Choroid plexus epithelial cell (primary cell): Measurements from ENCODE around the gene SLC1A2.
A peak's percentile ranks its signal among the peaks of the same experiment; 100 is the strongest.

Source experiments
- DNase-seq: peaks from one replicate; pipeline ENCODE4 v3.0.0-alpha.2; 2010; ENCODE audit warnings: low read depth
- H3K4me3 ChIP-seq: 2 replicates; pipeline ENCODE4 v1.5.1; 2011; ENCODE audit warnings: low read depth, mild to moderate bottlenecking, control low read depth, low read length, moderate library complexity
- TF ChIP-seq, protein P1 (sequence below): conservative IDR thresholded peaks from 2 replicates; pipeline ENCODE4 v1.5.1; 2011; ENCODE audit warnings: low read depth, mild to moderate bottlenecking, control low read depth, inconsistent platforms, low read length, moderate library complexity

SLC1A2 gene

DNA sequence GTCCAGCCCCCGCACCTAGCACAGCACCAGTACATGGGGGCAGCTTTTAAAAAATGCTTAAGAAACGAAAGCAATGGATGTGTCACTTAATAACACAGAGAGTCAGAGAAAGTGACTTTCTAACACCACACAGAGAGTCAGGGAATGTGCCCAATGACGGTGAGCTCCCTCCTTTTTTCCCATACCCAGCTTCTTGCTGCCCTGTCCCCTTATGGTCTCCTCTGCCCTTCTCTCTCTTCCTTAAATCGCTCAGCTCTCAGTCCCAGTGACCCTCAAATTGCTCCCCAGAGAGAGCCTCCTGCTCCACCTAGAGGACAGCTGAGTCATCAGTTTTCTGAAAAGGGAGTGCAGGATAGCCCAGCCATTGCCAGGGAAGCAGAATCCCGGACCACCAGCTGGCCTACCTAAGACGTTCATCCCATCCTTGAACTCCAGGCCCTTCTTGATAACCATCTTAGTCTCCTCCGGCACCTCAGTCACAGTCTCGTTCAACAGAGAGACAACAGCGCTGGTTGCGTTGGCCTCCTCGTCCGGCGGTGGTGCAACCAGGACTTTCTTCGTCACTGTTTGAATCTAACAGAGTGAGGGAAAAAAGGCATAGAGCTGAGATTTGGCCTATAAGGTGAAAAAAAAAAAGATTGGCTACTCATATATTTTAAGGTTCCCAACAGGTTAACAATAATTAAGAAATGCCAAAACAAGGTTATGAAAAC lies 113.5 kb downstream of the SLC1A2 start:
- DNase-seq = peak; percentile 68
- no peak overlapping the region for H3K4me3 ChIP-seq
- TF ChIP-seq, protein P1, sequence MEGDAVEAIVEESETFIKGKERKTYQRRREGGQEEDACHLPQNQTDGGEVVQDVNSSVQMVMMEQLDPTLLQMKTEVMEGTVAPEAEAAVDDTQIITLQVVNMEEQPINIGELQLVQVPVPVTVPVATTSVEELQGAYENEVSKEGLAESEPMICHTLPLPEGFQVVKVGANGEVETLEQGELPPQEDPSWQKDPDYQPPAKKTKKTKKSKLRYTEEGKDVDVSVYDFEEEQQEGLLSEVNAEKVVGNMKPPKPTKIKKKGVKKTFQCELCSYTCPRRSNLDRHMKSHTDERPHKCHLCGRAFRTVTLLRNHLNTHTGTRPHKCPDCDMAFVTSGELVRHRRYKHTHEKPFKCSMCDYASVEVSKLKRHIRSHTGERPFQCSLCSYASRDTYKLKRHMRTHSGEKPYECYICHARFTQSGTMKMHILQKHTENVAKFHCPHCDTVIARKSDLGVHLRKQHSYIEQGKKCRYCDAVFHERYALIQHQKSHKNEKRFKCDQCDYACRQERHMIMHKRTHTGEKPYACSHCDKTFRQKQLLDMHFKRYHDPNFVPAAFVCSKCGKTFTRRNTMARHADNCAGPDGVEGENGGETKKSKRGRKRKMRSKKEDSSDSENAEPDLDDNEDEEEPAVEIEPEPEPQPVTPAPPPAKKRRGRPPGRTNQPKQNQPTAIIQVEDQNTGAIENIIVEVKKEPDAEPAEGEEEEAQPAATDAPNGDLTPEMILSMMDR = peak; percentile 77

DNA sequence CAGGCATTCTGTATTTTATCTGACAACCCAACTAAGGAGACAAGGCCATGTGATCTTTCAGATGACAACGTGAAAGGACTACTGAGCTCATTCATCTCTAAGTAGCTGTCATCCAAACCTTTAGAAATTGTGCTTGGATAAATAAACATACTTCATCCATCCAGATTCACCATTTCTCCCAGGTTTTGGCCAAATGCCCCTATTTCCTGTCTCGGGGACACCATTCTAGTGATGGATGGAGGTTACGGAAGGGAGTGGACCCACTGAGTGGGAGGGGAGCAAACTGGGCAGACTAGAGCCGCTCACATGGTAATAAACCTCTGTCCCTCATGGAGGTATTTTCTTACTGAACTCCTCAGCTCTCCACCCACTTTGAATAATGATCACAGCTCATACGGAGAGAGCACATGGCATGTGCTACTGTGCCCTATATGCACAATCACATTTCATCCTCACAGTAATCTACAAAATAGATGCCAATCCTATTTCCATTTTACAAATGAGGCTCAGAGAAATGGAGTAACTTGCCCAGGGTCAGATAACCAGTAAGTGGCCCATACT lies 114.4 kb downstream of the SLC1A2 start:
- no peak overlapping the region for H3K4me3 ChIP-seq
- no peak for DNase-seq
- TF ChIP-seq, protein P1 = no peak

DNA sequence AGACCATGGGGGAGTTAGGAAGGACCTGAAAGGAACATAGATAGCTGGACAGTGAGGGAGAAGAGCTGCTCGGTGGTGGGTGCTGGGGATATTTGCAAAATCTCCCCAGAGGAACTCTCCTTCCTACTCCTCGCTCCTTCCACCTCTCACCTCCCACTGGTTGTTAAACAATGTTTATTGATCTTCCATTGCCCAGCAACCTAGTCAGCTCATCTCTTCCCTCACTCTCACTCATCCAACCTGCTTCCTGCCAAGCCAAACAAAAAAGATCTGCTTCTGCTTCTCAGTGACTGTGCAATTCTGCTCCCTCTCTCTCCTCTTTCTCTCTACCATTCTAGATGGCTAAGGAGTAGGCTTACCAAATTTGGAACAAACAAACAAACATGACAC lies 115.0 kb downstream of the SLC1A2 start:
- no peak overlapping the region for H3K4me3 ChIP-seq
- TF ChIP-seq, protein P1 = no peak
- DNase-seq = peak; percentile 79

DNA sequence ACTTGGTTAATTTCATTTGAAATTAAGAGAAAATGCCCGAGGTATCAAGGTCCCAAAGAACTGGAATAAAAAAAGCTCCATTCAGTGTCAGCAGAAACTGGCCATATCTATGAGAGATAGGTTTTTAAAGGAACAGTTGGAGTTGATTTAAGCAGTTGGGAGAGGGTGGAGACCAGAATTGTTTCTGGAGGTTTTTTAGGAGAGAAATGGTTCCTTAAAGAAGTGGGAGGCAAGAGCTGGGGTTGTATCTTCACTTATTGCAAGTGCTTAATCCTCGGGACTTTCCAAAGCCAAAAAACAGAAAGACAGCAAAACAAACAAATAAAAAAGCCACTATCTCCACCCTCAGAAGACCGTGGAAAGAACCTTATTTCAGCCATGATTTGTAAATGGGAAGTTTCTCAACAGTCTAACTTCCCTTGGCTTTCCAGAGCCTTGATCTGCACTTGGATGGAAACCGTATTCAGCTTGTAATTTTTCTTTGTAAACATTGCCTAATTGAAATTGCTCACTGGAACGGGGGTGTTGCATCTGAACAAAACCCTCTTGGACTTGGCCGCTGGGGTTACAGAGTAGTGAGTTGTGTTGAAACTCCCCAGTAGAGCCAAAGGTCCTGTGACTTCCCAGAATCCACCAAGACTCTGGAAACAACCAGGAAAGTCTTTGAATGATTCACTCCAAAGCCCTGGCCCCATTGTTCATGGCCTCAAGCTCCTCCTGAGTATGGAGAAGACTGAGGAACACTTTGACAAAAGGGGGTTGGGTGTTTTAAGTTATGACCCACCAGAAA lies 115.6 kb downstream of the SLC1A2 start:
- DNase-seq = peak; percentile 86
- TF ChIP-seq, protein P1 = no peak
- H3K4me3 ChIP-seq = no peak overlapping the region

DNA sequence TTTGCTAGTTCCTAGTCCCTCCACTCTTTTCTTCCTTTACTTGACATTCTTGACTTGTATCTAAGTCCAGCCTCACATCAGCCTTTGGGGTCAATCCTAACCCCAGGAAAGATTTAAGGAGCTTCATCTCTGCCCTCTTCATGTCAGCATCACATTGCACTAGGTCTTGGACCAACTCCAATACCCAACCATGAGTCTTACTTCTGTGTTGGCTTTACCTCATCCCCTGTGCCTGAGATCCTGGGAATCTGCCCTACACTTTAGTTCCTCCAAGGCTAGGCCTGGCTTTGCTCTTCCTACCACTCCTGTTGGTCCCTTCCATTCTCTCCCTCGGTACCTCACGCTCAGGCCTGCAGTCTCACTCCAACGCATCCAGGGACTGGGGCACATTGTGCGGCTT lies 117.0 kb downstream of the SLC1A2 start:
- TF ChIP-seq, protein P1 = no peak
- no peak overlapping the region for H3K4me3 ChIP-seq
- DNase-seq = no peak

DNA sequence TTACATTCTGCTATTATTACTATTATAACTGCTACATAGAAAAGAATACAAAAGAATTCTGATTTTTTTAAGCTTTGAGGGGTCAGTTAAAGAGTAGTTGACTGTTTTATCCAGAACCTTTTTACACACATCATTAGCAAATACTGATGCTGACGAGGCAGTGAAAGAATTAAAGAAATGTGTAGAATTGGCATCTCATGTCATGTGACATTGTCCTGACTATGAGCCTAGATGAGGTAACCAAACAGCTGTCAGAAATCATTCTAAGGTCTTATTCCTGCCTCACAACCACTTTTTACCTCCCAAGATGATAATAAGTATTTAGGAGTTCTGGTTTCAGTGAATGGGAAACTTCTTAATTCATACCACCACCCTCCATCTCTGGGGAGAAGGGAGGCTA lies 121.0 kb downstream of the SLC1A2 start:
- TF ChIP-seq, protein P1 = no peak
- DNase-seq = no peak
- no peak overlapping the region for H3K4me3 ChIP-seq
